KG1 (cell line): ENCODE results near the gene PTPRN.
"Not testable (repeated sequence)": the region's sequence is repeated elsewhere in the genome, so short reads cannot be mapped to it uniquely, and the experiment has no call there.

Experiments used
- DNase-seq: peaks from one replicate; lab custom pipeline; 2025; lab: John Stamatoyannopoulos, UW

Gene PTPRN

GRCh38 chr2:219270055-219270372 lies 39.2 kb downstream of the PTPRN start:
- no peak for DNase-seq

GRCh38 chr2:219269362-219270054 lies 39.7 kb downstream of the PTPRN start:
- DNase-seq: no peak

DNA sequence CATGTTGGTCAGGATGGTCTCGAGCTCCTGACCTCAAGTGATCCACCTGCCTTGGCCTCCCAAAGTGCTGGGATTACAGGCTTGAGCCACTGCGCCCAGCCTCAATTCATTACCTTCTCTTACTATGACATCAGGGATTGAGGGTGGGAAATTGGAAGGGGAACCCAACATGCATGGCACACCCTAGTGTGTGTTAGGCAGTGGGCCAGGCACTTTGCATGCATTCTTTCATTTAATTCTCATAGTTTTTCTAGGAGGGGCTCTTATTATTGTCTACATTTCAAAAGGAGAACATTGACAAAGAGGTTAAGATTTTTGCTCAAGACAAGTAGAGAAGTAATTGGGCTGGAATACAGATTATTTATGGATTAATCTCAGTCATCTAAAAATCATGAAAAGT lies 40.9 kb downstream of the PTPRN start:
- DNase-seq: no peak

GRCh38 chr2:219266886-219267285 lies 42.3 kb downstream of the PTPRN start:
- DNase-seq: no peak

- DNase-seq: no peak
These were observed 43.0 kb downstream of the PTPRN start for GRCh38 chr2:219266232-219266631.

DNA sequence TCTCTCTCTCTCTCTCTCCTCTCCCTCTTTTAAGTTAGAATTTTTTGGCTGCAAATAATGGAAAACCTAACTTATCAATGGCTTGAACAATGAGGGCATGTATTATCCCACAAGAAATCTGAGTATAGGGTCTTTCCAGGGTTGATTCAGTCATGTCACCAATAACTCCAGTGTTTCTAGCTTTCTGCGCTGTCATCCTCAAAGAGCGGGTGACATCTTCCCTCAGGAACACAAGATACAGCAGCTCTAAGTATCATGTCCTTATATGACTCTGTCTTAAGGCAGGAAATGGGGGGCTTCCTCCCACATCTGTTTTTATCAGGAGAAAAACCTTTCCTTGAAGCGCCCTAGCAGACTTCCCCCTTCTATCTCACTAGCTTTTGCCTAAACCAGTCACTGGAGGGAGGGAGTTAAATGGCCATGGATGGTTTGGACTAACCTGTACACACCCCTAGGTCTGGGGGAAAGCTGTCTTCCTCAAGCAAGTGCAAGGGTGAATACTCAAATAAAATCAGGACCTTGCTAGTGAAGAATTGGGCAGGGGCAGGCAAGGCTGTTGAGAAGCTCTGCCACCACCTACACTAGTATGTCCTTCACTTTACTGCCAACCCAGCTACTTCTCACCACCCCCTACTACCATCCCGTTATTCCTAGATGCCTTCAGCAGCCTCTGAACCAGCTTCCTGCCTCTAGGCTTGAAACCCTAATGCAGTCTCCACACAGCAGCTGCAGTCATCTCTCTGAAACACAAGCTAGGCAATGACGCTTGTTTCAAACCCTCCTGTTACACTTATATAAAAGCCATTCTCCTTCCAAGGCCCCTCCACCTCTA lies 48.0 kb downstream of the PTPRN start:
- DNase-seq: no peak

- DNase-seq: not testable (repeated sequence)
These were observed 50.3 kb downstream of the PTPRN start for GRCh38 chr2:219258942-219259341.

DNA sequence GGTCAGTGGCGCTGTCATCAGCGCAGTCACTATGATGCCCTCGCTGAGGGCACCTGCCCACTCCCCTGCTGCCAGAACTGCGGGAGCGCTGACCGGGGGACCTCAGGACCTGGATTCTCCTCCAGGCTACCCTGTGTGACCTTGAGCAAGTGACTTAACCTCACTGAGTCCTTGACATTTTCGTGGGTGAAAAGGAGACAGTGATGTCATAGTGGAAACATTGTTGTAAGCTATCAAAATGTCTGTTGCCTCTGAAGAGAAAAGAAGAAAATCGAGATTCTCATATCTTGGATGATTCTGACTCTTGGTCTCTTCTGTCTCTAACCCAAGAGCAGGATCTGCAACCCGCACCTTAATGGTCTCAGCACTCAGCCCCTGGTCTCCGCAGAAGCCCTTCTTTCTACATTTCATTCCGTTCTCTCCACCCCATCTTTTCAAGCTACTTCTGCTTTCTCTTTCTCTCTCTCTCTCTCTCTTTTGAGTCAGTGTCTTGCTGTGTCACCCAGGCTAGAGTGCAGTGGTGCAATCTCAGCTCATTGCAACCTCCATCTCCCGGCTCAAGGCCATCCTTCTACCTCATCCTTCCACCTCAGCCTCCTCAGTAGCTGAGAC lies 54.5 kb downstream of the PTPRN start:
- peak; percentile 19 for DNase-seq

DNA sequence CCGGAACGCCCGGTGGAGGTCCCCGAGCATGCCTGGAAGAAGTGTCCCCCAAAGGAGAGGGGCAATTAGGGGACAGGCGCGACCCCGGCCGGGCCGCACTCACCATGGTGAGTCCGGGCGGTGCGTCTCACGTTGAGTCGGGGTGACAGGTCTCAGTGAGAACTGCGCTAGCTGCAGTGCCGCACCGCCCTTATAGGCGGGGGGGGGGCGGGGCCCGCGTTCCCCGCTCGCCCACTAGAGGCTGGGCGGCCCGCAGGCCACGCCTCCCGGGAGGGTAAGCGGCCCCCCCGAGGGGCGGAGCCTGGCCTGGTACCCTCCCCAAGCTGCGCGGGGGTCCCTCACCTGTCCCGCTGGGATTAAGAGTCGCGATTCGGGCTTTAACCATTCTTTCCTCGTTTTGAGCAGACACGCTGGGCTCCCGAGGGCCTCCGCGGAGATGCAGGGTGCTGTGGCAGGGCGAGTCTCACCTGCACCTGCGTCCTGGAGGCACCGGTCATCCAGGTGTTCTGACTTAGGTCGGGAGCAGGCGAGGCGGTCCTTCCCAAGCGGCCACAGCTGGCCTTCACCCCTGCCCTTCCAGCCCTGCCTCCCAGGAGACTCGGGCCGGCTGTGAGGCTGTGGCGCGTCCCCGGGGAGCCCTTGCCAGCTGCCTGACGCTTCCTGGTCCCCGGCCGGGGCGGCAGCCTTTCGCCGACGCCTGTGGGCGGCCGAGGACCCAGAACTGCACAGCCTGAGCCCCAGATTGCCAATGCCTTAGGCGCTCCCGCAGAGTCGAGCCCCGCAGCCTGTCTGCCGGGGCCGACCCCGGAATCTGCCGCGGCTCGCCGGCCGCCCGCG lies 55.2 kb downstream of the PTPRN start, which contains the start of gene TUBA4A:
TSS of gene TUBA4A (minus strand) at position 166 of the 837 bp plus-strand sequence. CDS start at position 106, 60 bp downstream.
- DNase-seq: peak; percentile 46

DNA sequence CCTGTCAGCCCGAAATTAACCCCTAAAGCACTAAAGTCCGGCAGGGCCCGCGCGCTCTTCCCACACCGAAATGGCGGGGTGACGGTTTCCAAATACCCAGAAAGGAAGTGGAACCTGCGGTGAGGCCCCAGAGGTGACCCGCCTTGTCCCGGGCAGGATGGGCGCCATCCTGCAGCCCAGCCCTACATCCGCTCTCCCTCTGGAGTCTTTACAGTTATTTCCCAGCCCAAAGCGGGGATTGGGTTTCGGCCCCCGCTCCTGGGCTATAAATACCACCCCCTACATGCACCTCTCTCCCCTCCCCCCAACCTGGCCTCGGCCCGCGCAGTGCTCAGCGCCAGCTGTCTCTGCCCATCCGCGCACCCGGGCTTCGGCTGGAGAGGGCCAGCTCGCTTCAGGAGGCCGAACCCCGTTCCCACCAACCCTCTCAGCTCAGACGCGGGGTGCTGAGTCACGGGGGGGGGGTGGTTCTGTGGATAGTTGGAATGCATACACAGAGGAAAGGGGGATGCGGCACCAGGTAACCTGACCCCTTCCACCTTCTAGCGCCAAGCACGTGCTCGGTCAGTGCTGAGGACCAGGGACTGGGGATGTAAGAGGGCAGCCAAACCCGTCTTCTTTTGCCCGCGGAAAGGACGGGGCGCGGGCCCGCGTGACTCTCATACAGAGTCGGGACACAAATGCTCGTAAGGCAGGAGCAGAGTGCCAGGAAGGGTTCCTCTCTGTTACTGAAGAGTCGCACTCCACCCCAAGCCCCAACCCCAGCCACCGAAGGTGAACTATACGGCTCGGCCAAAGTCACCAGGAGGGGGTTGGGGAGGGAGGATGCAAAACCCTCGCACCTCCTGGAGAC lies 56.1 kb downstream of the PTPRN start, which contains the start of gene TUBA4B:
TSS of gene TUBA4B (plus strand) at position 344 of the 853 bp plus-strand sequence. CDS start at position 509, 165 bp downstream.
- DNase-seq: no peak

- no peak for DNase-seq
These were observed 56.7 kb downstream of the PTPRN start for GRCh38 chr2:219252570-219252899.

DNA sequence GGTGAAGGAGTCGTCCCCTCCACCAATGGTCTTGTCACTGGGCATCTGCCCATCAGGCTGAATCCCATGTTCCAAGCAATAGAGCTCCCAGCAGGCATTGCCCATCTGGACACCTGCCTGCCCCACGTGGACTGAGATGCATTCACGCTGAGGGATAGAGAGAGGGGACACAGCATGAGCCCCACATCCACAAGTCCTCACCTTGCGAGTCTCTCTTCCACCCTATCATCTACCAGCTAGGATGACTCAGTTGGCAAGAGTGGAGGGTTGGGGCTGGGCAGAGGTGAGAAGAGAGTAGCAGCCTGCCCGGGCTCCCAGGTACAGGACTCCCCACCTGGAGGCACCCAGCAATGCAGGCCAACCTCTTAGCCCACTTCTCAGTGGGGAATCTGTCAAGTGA lies 57.1 kb downstream of the PTPRN start:
- DNase-seq: no peak

- no peak for DNase-seq
These were observed 57.5 kb downstream of the PTPRN start for GRCh38 chr2:219251656-219252055.

DNA sequence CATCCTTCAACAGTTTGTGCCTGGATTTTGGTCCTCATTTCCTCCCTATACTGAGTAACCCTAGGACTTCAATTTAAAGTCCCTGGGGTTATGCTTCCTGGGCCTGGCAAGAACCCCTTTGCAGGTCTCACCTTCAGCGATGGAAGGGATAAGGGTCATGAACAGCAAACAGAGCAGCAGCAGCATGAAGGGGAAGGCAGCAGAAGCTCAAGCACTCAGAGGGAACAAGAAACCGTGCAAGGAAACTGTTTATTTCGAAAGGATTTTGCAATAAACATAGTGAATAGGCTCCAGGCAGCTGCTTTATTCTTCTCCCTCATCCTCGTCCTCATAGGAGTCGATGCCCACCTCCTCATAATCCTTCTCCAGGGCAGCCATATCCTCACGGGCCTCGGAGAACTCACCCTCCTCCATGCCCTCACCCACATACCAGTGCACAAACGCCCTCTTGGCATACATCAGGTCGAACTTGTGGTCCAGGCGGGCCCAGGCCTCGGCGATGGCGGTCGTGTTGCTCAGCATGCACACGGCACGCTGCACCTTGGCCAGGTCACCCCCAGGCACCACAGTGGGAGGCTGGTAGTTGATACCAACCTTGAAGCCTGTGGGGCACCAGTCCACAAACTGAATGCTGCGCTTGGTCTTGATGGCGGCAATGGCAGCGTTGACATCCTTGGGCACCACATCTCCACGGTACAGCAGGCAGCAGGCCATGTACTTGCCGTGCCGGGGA lies 59.0 kb downstream of the PTPRN start:
- no peak for DNase-seq

DNA sequence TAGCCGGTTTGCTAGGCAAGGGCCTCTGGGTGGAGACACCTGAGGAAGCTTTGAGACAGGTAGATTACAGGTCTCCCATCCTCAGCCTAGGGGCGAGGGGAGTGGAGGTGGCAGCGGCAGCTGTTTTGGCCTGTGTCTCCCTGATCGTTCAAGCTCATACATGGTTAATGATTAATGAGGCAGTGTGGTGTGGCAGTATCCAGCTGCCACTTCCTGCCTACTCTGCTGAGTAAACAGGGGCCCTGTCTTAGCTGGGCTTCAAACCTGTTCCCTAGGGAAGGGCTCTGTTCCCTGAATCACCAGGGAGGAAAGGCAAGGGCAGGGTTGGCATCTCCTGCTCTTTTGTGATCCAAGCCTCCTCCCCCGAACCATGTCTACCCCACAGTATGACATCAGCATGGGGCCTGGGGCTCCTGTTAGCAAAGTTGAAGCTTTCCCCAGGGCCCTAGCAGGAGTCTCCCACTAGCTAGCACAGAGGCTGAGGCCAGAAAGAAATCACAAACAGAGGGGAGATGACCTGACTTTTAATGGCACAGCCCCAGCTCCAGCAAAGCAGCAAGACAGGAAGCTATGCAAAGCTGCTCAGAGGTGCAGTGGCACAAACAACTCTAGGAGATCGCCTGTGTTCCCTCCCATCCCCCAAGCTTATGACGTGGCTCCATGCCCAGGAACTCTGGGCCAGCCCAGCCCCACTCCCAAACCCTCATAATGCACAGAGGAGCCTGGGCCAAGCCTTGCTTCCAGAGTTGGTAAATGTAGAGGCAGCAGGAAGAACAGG lies 59.8 kb downstream of the PTPRN start:
- no peak for DNase-seq

GRCh38 chr2:219248845-219249202 lies 60.4 kb downstream of the PTPRN start:
- DNase-seq: no peak

- DNase-seq: no peak
These were observed 61.2 kb downstream of the PTPRN start for GRCh38 chr2:219247678-219248642.

DNA sequence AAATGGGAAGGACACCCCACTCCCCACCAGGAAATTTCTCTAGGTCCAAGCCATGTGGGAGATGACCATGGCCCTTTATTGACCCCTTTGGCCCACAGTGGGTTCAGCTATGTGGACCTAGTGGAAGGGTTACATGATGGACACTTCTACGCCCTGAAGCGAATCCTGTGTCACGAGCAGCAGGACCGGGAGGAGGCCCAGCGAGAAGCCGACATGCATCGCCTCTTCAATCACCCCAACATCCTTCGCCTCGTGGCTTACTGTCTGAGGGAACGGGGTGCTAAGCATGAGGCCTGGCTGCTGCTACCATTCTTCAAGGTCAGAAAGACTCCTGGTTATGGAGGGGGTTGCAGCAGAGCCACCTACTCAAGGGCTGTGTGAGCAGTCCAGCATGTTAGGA lies 62.6 kb downstream of the PTPRN start:
- no peak for DNase-seq

DNA sequence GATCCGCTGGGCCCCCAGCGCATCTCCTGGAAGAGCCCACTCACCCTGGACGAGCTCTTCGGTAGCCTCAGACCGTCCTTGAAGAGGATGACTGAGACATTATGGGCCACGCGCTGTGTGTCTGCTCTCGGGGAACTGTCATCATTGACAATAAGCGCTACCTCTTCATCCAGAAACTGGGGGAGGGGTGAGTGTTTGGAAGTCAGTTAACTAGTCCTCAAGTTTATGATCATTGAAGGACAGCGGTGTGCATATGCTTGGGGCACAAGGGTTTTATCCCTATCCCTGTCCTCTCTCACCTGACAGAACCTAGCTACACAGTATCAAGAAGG lies 63.3 kb downstream of the PTPRN start:
- no peak for DNase-seq
